NCI-H345 treated with DMSO at 0.1 percent for 48 hours (cell line): ENCODE data around the gene SDF4.
"Not testable (repeated sequence)": the region's sequence is repeated elsewhere in the genome, so short reads cannot be mapped to it uniquely, and the experiment has no call there.

ENCODE experiments used
- DNase-seq: peaks from one replicate; lab custom pipeline; 2025; ENCODE audit not compliant: unreplicated experiment; lab: John Stamatoyannopoulos, UW

The SDF4 gene

DNA sequence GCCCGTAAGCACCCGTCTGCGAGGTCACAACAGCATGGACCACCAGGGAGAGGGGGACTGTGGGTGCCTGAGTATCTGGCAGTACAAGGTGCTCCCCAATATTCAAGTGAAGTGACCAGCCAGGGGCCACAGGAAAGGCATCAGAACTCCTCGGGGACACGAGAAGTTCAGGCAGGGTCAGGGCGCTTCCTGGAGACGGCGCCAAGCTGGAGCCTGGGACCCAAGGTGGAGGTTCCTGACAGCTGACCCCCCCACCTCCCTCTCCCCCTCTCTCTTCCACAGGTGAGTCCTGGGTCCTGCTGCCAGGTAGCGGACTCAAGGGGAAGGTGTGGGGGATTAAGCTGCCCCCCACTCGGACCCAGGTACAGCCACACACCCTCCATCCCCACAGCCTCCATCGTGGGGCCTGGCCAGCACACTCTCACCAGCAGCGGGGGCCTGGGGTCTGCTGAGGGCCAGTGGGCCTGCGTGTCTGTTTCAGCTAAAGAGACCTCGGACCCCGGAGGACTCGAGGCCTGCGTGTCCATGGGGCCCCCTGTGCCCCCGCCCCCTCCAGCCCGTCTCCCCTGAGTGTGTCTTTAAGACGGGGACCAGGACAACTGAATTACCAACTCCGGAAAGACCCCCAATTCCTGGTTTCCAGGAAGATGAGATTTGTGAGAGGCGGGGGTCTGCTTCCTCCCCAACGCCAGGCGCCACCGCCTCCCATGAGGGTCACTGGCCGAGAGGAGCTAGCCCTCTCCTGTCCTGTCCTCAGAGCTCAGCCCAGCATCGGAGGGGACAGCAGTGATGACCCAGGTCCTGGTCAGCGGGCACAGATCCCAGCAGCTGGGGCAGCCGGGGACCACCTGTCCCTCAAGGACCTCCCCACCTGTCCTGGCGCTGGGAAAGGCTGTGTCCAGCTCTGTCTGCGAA is 31.6 kb downstream of the SDF4 start:
- DNase-seq = no peak

DNA sequence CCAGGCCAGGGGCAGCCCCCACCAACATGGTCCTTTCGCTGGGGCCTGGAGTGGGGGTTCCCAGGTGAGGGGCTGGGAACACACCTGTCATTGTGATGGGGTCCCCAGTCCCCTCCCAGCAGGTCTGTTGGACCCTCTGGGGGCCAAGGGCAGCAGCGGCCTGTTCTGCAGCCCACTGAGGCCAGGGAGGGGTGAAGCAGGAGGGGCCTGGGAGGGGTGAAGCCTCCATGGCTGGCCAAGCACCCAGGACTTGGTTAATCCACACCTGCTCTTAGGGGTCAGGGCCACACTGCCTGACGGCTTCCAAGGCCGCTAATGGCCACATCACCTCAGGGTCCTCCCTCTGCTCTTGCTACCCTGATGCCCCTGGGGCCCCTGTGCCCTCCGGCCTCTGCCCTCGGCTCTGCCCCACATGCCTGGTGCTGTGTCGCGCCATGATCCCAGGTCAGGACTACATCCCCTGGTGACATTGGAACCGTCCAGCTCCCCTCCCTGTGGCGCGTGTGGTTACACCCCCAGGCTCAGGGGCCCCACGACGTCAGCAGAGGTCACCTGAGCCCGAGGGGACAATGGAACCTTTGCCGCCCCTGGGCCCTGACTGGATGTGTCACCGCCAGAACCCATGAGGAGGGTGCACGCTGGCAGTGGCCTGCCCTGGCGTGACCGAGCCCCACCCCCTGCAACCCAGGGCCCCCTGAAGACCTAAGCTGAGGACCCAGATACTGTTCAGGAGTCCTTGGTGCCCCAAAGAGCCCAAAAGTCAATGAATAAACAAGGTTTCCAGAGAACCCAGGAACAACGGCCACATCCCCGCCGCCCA is 32.5 kb downstream of the SDF4 start:
- DNase-seq = no peak

GRCh38 chr1:1198423-1199140 is 33.2 kb downstream of the SDF4 start:
- DNase-seq = no peak

- no peak for DNase-seq
Observed at GRCh38 chr1:1197551-1198422, 34.0 kb downstream of the SDF4 start.

DNA sequence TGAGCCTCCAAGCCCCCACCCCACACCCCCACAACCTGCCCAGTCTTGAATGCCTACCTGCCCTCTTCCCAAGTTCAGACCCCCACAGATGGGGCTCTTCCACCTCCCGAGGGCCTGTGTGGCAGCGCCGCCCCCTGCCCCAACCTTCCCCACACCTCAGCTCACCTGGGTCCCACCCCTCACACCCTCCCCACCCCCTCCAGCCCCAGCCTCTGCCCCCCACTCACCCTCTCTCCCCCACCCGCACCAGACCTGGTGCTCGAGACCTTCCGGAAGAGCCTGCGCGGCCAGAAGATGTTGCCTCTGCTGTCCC is 34.7 kb downstream of the SDF4 start:
- DNase-seq = no peak

- DNase-seq = no peak
Observed at GRCh38 chr1:1196431-1197187, 35.2 kb downstream of the SDF4 start.

GRCh38 chr1:1195726-1196125 is 36.1 kb downstream of the SDF4 start:
- DNase-seq = not testable (repeated sequence)

- DNase-seq = no peak
Observed at GRCh38 chr1:1194723-1195122, 37.1 kb downstream of the SDF4 start.

DNA sequence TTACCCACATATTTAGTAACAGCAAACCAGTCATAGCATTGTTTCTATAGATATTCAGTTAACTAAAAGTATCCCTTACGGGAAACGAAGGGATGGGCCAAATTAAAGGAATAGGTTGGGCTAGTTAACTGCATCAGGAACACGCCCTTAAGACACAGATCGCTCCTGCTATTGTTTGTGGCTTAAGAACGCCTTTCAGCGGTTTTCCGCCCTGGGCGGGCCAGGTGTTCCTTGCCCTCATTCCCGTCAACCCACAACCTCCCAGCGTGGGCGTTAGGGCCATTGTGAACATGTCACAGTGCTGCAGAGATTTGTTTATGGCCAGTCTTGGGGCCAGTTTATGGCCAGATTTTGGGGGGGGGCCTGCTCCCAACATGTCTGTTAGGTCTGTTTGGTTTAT is 40.1 kb downstream of the SDF4 start:
- no peak for DNase-seq

DNA sequence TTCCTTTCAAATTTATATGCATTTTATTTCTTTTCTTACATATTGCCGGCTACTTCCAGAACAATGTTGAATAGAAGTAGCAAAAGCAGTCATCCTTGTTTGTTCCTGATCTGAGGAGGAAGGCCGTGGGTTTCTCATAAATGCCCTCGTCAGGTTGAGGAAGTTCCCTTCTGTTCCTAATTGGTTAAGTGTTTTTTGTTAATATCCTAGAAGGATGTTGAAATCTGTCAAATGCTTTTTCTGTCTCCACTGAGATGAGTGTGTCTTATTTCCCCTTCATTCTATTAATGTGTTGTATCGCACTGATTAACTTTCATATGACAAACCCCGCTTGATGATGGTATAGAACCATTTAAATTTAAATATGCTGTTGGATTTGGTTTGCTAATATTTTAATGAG is 42.7 kb downstream of the SDF4 start:
- DNase-seq = no peak

GRCh38 chr1:1187938-1188337 is 43.9 kb downstream of the SDF4 start:
- DNase-seq = no peak

GRCh38 chr1:1185101-1185765 is 46.6 kb downstream of the SDF4 start:
- DNase-seq = no peak

GRCh38 chr1:1183833-1184775 is 47.7 kb downstream of the SDF4 start:
- no peak for DNase-seq

- no peak for DNase-seq
Observed at GRCh38 chr1:1183221-1183747, 48.5 kb downstream of the SDF4 start.

DNA sequence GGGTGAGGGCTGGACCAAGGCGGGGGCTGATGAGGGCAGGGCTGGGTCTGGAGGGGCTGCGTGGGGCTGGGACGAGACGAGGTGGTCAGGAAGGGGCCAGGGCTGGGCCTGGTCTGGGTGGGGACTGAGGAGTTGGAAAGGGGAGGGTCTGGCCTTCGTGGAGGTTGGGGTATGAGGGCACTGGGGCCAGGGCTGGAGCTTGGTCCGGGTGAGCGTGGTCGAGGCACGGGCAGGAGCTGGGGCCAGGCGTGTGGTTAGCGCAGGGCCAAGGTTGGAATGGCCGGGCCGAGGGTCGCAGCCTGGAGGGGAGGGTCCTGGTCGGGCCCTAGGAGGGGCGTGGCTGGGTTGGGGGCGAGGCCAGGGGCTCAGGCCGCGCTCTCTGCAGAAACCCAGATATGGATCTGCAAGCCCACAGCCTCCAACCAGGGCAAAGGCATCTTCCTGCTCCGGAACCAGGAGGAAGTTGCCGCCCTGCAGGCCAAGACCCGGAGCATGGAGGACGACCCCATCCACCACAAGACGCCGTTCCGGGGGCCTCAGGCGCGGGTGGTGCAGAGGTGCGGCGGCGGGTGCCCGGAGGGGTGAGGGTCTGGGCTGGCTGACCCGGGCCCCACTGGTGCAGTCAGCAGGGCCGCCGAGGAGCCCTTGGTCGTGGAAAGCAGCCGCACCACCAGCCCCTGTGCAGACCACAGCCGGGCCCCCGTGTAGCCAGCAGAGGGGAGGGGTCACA is 49.1 kb downstream of the SDF4 start:
- DNase-seq = no peak

GRCh38 chr1:1181938-1182410 is 49.8 kb downstream of the SDF4 start:
- no peak for DNase-seq
